Stomach smooth muscle (tissue), 2 donors: ENCODE results near the gene POLR2H.

ENCODE experiments used
- H3K27ac ChIP-seq: one replicate; pipeline ENCODE4 v1.7.0; 2013; ENCODE audit warnings: mild to moderate bottlenecking, low read length, inconsistent platforms
- H3K27me3 ChIP-seq, 2 donors: one replicate each; pipeline ENCODE4 v1.7.0; 2013; ENCODE audit warnings: low read length in 2 of 2; ENCODE audit not compliant: insufficient read depth in 2 of 2, control insufficient read depth in 1 of 2
- H3K36me3 ChIP-seq, 2 donors: one replicate each; pipeline ENCODE4 v1.7.0; 2013; ENCODE audit warnings: low read length in 2 of 2; ENCODE audit not compliant: control insufficient read depth in 2 of 2, insufficient read depth in 2 of 2
- H3K4me1 ChIP-seq: one replicate; pipeline ENCODE4 v1.7.0; 2013; ENCODE audit warnings: low read length; ENCODE audit not compliant: control insufficient read depth, insufficient read depth
- H3K4me3 ChIP-seq, 2 donors: one replicate each; pipeline ENCODE4 v1.7.0; 2013; ENCODE audit warnings: low read length in 2 of 2
- H3K9ac ChIP-seq, 2 donors: one replicate each; pipeline ENCODE4 v1.7.0; 2013; ENCODE audit warnings: low read length in 2 of 2, mild to moderate bottlenecking in 1 of 2
- H3K9me3 ChIP-seq, 2 donors: one replicate each; pipeline ENCODE4 v1.7.0; 2013; ENCODE audit warnings: low read length in 2 of 2; ENCODE audit not compliant: control insufficient read depth in 2 of 2
- donor health status: healthy.
- donor health status: Pancreatic carcinoma.

Gene POLR2H

DNA sequence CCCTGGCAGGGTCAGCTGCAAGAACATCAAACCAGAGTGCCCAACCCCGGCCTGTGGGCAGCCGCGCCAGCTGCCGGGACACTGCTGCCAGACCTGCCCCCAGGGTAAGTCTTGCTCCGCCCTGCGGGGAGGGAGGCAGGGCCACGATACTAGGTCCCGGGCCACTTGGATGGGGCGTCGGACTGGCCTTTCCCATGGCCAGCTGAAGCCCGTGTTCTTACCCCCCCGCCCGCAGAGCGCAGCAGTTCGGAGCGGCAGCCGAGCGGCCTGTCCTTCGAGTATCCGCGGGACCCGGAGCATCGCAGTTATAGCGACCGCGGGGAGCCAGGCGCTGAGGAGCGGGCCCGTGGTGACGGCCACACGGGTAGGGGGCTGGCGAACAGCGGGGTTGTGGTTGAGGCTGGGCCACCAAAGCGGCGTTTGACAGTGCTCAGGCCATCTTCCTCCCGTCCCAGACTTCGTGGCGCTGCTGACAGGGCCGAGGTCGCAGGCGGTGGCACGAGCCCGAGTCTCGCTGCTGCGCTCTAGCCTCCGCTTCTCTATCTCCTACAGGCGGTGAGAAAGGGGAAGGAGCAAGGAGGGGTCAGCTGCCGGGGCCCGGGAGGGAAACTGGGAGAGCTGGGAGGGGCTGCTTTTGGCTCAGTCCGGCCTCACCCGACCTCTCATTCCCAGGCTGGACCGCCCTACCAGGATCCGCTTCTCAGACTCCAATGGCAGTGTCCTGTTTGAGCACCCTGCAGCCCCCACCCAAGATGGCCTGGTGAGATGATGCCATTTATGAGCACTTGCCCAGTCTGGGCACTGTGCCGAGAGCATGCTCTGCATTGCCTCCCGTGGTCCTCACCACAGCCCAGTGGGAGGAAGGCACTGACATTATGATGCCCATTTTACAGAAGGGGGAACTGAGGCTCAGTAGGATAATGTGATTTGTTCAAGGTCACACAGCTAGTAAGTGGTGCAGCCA is 20.0 kb downstream of the POLR2H start:
- H3K27ac ChIP-seq: no peak overlapping the region
- no peak overlapping the region for H3K9ac ChIP-seq

DNA sequence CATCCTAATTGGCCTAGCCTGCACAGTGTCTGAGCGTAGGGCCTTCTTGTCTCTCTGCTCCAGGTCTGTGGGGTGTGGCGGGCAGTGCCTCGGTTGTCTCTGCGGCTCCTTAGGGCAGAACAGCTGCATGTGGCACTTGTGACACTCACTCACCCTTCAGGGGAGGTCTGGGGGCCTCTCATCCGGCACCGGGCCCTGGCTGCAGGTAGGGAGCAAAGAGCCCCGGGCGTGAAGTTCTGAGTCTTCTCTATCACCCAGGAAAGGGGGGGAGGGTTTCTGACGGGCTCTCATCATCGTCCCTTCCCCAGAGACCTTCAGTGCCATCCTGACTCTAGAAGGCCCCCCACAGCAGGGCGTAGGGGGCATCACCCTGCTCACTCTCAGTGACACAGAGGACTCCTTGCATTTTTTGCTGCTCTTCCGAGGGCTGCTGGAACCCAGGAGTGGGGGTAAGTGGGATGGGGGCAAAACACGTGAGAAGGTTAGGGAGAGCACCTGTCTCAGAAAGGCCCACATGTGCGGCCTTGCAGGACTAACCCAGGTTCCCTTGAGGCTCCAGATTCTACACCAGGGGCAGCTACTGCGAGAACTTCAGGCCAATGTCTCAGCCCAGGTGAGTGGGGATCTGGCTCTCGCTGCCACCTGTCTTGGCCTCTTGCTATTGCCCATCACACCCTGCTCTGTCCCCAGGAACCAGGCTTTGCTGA is 21.0 kb downstream of the POLR2H start:
- no peak overlapping the region for H3K4me3 ChIP-seq
- no peak overlapping the region for H3K9ac ChIP-seq

More for the DNA sequence above, 20.0 kb downstream of the POLR2H start:
- peaks cover 33% of the 10 kb centered on the region for H3K4me1 ChIP-seq
- peak overlapping the region in 1 of 2 donors; percentile 74 for H3K4me3 ChIP-seq
- H3K9me3 ChIP-seq: no peaks in the 10 kb centered on the region
- H3K27me3 ChIP-seq: peaks cover 2 to 19% of the 10 kb centered on the region in 2 donors
- H3K36me3 ChIP-seq: peaks cover 0 to 2% of the 10 kb centered on the region in 2 donors

DNA sequence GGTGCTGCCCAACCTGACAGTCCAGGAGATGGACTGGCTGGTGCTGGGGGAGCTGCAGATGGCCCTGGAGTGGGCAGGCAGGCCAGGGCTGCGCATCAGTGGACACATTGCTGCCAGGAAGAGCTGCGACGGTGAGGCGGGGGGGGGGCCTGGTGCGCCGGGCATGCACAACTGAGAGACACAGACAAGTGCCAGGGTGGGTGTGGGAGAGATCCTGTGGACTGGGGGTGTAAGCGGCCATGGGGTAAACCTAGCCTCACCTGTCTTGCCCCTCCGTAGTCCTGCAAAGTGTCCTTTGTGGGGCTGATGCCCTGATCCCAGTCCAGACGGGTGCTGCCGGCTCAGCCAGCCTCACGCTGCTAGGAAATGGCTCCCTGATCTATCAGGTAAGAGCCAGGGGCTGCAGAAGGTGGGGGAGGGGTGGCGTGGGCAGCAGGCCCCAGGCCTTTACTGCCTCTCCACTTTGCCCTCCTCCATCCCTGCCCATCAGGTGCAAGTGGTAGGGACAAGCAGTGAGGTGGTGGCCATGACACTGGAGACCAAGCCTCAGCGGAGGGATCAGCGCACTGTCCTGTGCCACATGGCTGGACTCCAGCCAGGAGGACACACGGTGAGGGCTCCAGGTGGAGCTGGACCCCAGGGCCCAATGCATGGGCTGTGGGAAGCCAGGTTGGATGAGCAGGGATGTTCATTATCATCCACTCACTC is 21.7 kb downstream of the POLR2H start:
- Histone ChIP-seq H3K4me3 (no peak overlapping the region), H3K27me3 (peaks cover 2 to 13% of the 10 kb centered on the region in 2 donors), H3K4me1 (peaks cover 26% of the 10 kb centered on the region)

More for the DNA sequence above, 21.0 kb downstream of the POLR2H start:
- H3K27ac ChIP-seq: no peak overlapping the region
- no peaks in the 10 kb centered on the region for H3K9me3 ChIP-seq
- H3K4me1 ChIP-seq: peaks cover 33% of the 10 kb centered on the region
- peaks cover 0 to 2% of the 10 kb centered on the region in 2 donors for H3K36me3 ChIP-seq
- peaks cover 2 to 19% of the 10 kb centered on the region in 2 donors for H3K27me3 ChIP-seq

DNA sequence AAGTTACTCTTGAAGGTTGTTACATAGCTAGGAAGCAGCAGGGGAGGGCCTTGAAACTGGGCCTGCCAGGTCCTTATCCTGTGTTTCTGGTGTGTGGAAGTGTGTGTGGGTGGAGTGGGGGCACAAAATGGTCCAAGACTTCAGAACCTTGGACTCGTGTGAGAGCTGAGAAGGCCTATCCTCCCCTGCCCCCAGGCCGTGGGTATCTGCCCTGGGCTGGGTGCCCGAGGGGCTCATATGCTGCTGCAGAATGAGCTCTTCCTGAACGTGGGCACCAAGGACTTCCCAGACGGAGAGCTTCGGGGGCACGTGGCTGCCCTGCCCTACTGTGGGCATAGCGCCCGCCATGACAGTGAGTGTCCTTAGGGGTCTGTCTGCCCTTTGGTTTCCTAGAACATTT is 22.8 kb downstream of the POLR2H start:
- Histone ChIP-seq H3K36me3 (peaks cover 0 to 3% of the 10 kb centered on the region in 2 donors), H3K9me3 (no peaks in the 10 kb centered on the region), H3K27me3 (peaks cover 2 to 9% of the 10 kb centered on the region in 2 donors), H3K9ac (no peak overlapping the region), H3K27ac (no peak overlapping the region), H3K4me1 (peaks cover 15% of the 10 kb centered on the region), H3K4me3 (no peak overlapping the region)

More for the DNA sequence above, 21.7 kb downstream of the POLR2H start:
- Histone ChIP-seq H3K9me3 (no peaks in the 10 kb centered on the region), H3K9ac (no peak overlapping the region), H3K27ac (no peak overlapping the region), H3K36me3 (peaks cover 0 to 2% of the 10 kb centered on the region in 2 donors)

DNA sequence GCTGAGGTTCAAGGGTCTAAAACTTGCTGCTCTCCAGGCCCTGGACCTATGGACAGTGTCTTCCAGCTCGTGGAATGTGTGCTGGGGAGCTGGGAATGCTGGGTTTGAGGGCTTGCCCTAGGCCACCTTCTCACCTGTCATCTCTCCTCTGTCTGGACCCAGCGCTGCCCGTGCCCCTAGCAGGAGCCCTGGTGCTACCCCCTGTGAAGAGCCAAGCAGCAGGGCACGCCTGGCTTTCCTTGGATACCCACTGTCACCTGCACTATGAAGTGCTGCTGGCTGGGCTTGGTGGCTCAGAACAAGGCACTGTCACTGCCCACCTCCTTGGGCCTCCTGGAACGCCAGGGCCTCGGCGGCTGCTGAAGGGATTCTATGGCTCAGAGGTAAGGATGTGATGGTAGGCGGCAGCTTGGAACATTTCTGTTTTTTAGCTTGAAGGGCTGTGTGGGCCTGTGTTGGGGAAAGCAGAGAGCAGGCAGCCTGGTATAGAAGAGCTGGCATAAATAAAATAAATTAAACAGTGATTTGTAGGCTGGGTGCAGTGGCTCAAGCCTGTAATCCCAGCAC is 23.4 kb downstream of the POLR2H start:
- Histone ChIP-seq H3K36me3 (peaks cover 0 to 3% of the 10 kb centered on the region in 2 donors), H3K27me3 (peaks cover 2 to 9% of the 10 kb centered on the region in 2 donors), H3K27ac (no peak overlapping the region), H3K4me3 (no peak overlapping the region), H3K9ac (no peak overlapping the region), H3K4me1 (peaks cover 12% of the 10 kb centered on the region), H3K9me3 (no peaks in the 10 kb centered on the region)

DNA sequence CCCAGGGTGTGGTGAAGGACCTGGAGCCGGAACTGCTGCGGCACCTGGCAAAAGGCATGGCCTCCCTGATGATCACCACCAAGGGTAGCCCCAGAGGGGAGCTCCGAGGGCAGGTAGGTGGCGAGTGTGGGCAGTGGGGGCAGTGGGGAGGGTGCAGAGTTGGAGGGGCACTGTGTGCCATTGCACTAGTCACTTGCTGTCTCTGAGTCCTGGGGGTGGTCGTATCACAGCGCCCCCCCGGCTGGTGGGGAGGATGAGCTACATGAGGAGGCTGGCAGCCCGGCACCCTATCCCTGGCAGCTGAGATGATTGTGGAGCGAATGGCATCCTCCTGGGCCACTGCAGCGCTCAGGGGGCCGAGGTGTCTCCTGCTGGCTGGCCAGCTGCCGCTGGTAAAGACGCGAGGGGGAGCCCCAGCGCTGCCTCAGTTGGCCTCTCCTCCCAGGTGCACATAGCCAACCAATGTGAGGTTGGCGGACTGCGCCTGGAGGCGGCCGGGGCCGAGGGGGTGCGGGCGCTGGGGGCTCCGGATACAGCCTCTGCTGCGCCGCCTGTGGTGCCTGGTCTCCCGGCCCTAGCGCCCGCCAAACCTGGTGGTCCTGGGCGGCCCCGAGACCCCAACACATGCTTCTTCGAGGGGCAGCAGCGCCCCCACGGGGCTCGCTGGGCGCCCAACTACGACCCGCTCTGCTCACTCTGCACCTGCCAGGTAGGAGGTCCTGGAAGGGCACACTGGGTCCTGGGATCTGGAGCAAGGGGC is 24.7 kb downstream of the POLR2H start:
- H3K9ac ChIP-seq: no peak overlapping the region
- peaks cover 5% of the 10 kb centered on the region for H3K4me1 ChIP-seq
- H3K27me3 ChIP-seq: peaks cover 2 to 3% of the 10 kb centered on the region in 2 donors
- no peak overlapping the region for H3K27ac ChIP-seq
- H3K36me3 ChIP-seq: peaks cover 0 to 3% of the 10 kb centered on the region in 2 donors
- no peaks in the 10 kb centered on the region for H3K9me3 ChIP-seq
- no peak overlapping the region for H3K4me3 ChIP-seq

DNA sequence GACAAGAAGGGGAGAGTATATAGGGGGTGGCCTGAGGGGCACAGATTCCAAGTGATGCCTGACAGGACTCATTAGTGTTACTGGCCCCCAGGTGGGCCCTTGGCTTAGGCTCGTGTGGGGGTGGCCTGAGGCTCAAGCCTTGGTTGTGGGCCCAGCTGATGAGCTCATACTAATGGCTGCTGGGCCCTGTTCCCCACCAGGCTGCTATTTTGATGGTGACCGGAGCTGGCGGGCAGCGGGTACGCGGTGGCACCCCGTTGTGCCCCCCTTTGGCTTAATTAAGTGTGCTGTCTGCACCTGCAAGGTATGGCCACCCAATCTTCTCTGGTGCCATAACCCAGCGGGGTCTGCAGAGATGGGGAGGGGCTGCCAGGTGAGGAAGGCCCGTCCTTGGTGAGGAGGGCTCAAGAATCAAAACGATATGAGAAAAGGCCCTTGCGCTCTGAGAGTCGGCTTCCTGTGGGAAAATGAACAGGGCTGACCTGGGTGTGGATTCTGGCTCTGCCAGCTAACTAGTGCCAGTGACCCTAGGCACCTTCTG is 25.7 kb downstream of the POLR2H start:
- peaks cover 0 to 3% of the 10 kb centered on the region in 2 donors for H3K36me3 ChIP-seq
- no peaks in the 10 kb centered on the region for H3K27me3 ChIP-seq
- no peak overlapping the region for H3K4me3 ChIP-seq
- H3K27ac ChIP-seq: no peak overlapping the region
- H3K4me1 ChIP-seq: no peaks in the 10 kb centered on the region
- H3K9ac ChIP-seq: no peak overlapping the region
- H3K9me3 ChIP-seq: no peaks in the 10 kb centered on the region

DNA sequence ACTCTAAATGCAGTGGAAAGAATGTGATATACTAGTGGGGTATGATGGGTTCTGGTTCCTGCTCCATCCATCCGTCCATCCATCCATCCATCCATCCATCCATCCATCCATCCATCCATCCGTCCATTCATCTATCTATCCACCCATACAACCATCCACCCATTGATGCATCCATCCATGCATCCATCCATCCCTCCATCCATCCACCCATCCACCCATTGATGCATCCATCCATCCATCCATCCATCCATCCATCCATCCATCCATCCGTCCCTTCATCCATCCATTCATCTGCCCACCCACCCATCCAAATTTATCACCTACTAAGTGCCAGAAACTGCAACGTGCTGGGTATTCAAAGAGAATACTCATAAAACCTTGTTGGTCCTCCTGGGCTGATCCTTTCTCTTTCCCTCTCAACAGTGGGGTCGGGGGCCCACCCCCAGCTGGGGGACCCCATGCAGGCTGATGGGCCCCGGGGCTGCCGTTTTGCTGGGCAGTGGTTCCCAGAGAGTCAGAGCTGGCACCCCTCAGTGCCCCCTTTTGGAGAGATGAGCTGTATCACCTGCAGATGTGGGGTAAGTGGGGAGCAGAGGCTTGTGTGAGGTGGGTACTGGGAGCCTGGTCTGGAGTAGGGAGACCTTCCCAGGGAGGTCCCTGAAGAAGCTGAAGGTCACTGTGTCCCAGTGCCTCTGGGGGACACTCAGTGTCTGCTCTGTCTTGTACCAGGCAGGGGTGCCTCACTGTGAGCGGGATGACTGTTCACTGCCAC is 26.8 kb downstream of the POLR2H start:
- Histone ChIP-seq H3K9me3 (no peaks in the 10 kb centered on the region), H3K36me3 (peaks cover 0 to 3% of the 10 kb centered on the region in 2 donors), H3K27me3 (no peaks in the 10 kb centered on the region), H3K9ac (no peak overlapping the region), H3K4me3 (no peak overlapping the region), H3K27ac (no peak overlapping the region), H3K4me1 (no peaks in the 10 kb centered on the region)

DNA sequence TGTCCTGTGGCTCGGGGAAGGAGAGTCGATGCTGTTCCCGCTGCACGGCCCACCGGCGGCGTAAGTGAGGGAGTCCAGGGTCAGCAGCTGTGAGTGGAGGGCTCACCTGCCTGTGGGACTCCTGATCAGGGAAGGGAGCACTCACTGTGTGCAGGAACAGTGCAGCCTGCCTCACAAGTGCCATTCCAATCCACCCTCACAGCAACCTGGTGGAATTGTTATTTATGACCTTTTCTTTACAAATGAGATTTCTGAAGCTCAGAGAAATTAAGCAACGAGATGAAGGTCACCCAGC is 27.4 kb downstream of the POLR2H start:
- Histone ChIP-seq H3K4me1 (no peaks in the 10 kb centered on the region), H3K27ac (no peak overlapping the region), H3K9me3 (no peaks in the 10 kb centered on the region), H3K27me3 (no peaks in the 10 kb centered on the region), H3K4me3 (no peak overlapping the region), H3K9ac (no peak overlapping the region), H3K36me3 (peaks cover 0 to 3% of the 10 kb centered on the region in 2 donors)
